VCaP (cell line): ENCODE measurements around the gene HIVEP3.

Experiments used
- H3K27ac ChIP-seq: fragments of 450-650 bp; 2 replicates; pipeline ENCODE4 v1.5.1; 2017
- TF ChIP-seq, protein P1 (sequence below): fragments of 450-650 bp; conservative IDR thresholded peaks from 2 replicates; pipeline ENCODE4 v1.5.1; 2017; ENCODE audit warnings: mild to moderate bottlenecking, moderate library complexity

Gene HIVEP3

GRCh38 chr1:41640756-41641474, 277.8 kb downstream of the HIVEP3 start:
- no peak overlapping the region for H3K27ac ChIP-seq
- TF ChIP-seq, protein P1, sequence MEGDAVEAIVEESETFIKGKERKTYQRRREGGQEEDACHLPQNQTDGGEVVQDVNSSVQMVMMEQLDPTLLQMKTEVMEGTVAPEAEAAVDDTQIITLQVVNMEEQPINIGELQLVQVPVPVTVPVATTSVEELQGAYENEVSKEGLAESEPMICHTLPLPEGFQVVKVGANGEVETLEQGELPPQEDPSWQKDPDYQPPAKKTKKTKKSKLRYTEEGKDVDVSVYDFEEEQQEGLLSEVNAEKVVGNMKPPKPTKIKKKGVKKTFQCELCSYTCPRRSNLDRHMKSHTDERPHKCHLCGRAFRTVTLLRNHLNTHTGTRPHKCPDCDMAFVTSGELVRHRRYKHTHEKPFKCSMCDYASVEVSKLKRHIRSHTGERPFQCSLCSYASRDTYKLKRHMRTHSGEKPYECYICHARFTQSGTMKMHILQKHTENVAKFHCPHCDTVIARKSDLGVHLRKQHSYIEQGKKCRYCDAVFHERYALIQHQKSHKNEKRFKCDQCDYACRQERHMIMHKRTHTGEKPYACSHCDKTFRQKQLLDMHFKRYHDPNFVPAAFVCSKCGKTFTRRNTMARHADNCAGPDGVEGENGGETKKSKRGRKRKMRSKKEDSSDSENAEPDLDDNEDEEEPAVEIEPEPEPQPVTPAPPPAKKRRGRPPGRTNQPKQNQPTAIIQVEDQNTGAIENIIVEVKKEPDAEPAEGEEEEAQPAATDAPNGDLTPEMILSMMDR = no peak

- TF ChIP-seq, protein P1 = no peak
- H3K27ac ChIP-seq = no peak overlapping the region
These were observed 278.5 kb downstream of the HIVEP3 start for GRCh38 chr1:41640141-41640751.

GRCh38 chr1:41639332-41639936, 279.3 kb downstream of the HIVEP3 start:
- no peak overlapping the region for H3K27ac ChIP-seq
- TF ChIP-seq, protein P1 = no peak

GRCh38 chr1:41638086-41639024, 280.4 kb downstream of the HIVEP3 start:
- TF ChIP-seq, protein P1 = no peak
- no peak overlapping the region for H3K27ac ChIP-seq

GRCh38 chr1:41637367-41637766, 281.4 kb downstream of the HIVEP3 start:
- no peak overlapping the region for H3K27ac ChIP-seq
- TF ChIP-seq, protein P1 = no peak

- TF ChIP-seq, protein P1 = no peak
- H3K27ac ChIP-seq = no peak overlapping the region
These were observed 285.0 kb downstream of the HIVEP3 start for GRCh38 chr1:41633764-41634163.
